Mesendoderm (in vitro differentiated cells): ENCODE results near the gene TTC23.

ENCODE experiments used
- DNase-seq: peaks from one replicate; pipeline ENCODE4 v3.0.0; 2013
- H2AK5ac ChIP-seq: 2 replicates; pipeline ENCODE4 v1.6.1; 2013; ENCODE audit warnings: low read length, inconsistent platforms
- H2BK120ac ChIP-seq: 2 replicates; pipeline ENCODE4 v1.6.1; 2013; ENCODE audit warnings: low read depth, mild to moderate bottlenecking, low read length, moderate library complexity, mixed read lengths
- H2BK15ac ChIP-seq: replicated peaks from 2 replicates; pipeline ENCODE4 v1.6.1; 2013; ENCODE audit warnings: low read depth, mild to moderate bottlenecking, moderate library complexity
- H2BK5ac ChIP-seq: 2 replicates; pipeline ENCODE4 v1.6.1; 2013; ENCODE audit warnings: low read length, inconsistent platforms
- H3K18ac ChIP-seq: 2 replicates; pipeline ENCODE4 v1.6.1; 2013; ENCODE audit warnings: mild to moderate bottlenecking, low read length, mixed read lengths
- H3K23ac ChIP-seq: one replicate; pipeline ENCODE4 v1.6.1; 2013; ENCODE audit warnings: low read length
- H3K27ac ChIP-seq: 2 replicates; pipeline ENCODE4 v1.5.1; 2013; ENCODE audit warnings: low read depth, mild to moderate bottlenecking, inconsistent platforms, low read length, moderate library complexity
- H3K27me3 ChIP-seq: 2 replicates; pipeline ENCODE4 v1.6.1; 2013; ENCODE audit warnings: low read length, control low read depth, mild to moderate bottlenecking, inconsistent platforms; ENCODE audit not compliant: insufficient read depth, poor library complexity
- H3K36me3 ChIP-seq: 2 replicates; pipeline ENCODE4 v1.6.1; 2013; ENCODE audit warnings: low read length, inconsistent platforms; ENCODE audit not compliant: control insufficient read depth, insufficient read depth
- H3K4ac ChIP-seq: one replicate; pipeline ENCODE4 v1.6.1; 2013; ENCODE audit warnings: low read depth, mild to moderate bottlenecking, low read length, moderate library complexity
- H3K4me1 ChIP-seq: 2 replicates; pipeline ENCODE4 v1.6.1; 2013; ENCODE audit warnings: low read depth, low read length, inconsistent platforms; ENCODE audit not compliant: control insufficient read depth
- H3K4me2 ChIP-seq: 2 replicates; pipeline ENCODE4 v1.6.1; 2013; ENCODE audit warnings: low read length
- H3K4me3 ChIP-seq: 2 replicates; pipeline ENCODE4 v1.5.1; 2013; ENCODE audit warnings: mild to moderate bottlenecking, low read length
- H3K56ac ChIP-seq: one replicate; pipeline ENCODE4 v1.6.1; 2013; ENCODE audit warnings: low read length
- H3K79me1 ChIP-seq: 2 replicates; pipeline ENCODE4 v1.6.1; 2013; ENCODE audit warnings: low read length, inconsistent platforms
- H3K79me2 ChIP-seq: 2 replicates; pipeline ENCODE4 v1.6.1; 2013; ENCODE audit warnings: mild to moderate bottlenecking, low read length; ENCODE audit not compliant: control insufficient read depth, insufficient read depth
- H3K9ac ChIP-seq: 2 replicates; pipeline ENCODE4 v1.6.1; 2013; ENCODE audit warnings: low read length, inconsistent platforms
- H4K5ac ChIP-seq: one replicate; pipeline ENCODE4 v1.6.1; 2013; ENCODE audit warnings: low read length
- H4K8ac ChIP-seq: one replicate; pipeline ENCODE4 v1.6.1; 2013; ENCODE audit warnings: low read depth, mild to moderate bottlenecking, control low read depth, low read length, moderate library complexity
- WGBS: extraction: QIAGEN DNeasy Blood & Tissue Kit; methylation state at CpG from one replicate; pipeline ENCODE4 v1.1.7; 2013; ENCODE audit warnings: low lambda C conversion rate, missing lambda C conversion rate; ENCODE audit not compliant: insufficient coverage; ENCODE audit errors: extremely low coverage; 5-methylcytosine and 5-hydroxymethylcytosine counted together

The TTC23 gene

GRCh38 chr15:99090011-99090699 is 159.2 kb downstream of the TTC23 start:
- Histone ChIP-seq H3K79me1 (no peaks in the 10 kb centered on the region), H3K27me3 (no peaks in the 10 kb centered on the region), H2AK5ac (no peak overlapping the region), H3K18ac (no peak overlapping the region), H4K8ac (no peak overlapping the region), H3K4me3 (no peak overlapping the region), H2BK15ac (no peak overlapping the region), H2BK120ac (no peak overlapping the region), H3K36me3 (no peaks in the 10 kb centered on the region), H3K9ac (no peak overlapping the region), H3K4me2 (no peak overlapping the region), H3K23ac (no peak overlapping the region), H3K56ac (no peak overlapping the region), H4K5ac (no peak overlapping the region), H3K79me2 (no peaks in the 10 kb centered on the region), H3K27ac (no peak overlapping the region), H3K4ac (no peak overlapping the region), H3K4me1 (no peaks in the 10 kb centered on the region), H2BK5ac (no peak overlapping the region)
- no CpG with 5 or more reads among the region's 3 CpGs for WGBS
- no peak for DNase-seq

- Histone ChIP-seq H3K18ac (no peak overlapping the region), H3K4me3 (no peak overlapping the region), H4K5ac (no peak overlapping the region), H3K9ac (no peak overlapping the region), H2BK15ac (no peak overlapping the region), H4K8ac (no peak overlapping the region), H3K56ac (no peak overlapping the region), H3K4me2 (no peak overlapping the region), H3K4me1 (no peaks in the 10 kb centered on the region), H3K4ac (no peak overlapping the region), H3K79me2 (no peaks in the 10 kb centered on the region), H3K79me1 (no peaks in the 10 kb centered on the region), H2AK5ac (no peak overlapping the region), H3K23ac (no peak overlapping the region), H2BK5ac (no peak overlapping the region), H3K36me3 (no peaks in the 10 kb centered on the region), H3K27me3 (no peaks in the 10 kb centered on the region), H3K27ac (no peak overlapping the region), H2BK120ac (no peak overlapping the region)
- WGBS = no CpG with 5 or more reads among the region's 11 CpGs
- no peak for DNase-seq
Measured at GRCh38 chr15:99087405-99087943, 161.9 kb downstream of the TTC23 start.

GRCh38 chr15:99086327-99086667 is 163.1 kb downstream of the TTC23 start:
- Histone ChIP-seq H3K36me3 (no peaks in the 10 kb centered on the region), H2BK15ac (no peak overlapping the region), H4K8ac (no peak overlapping the region), H4K5ac (no peak overlapping the region), H3K27ac (no peak overlapping the region), H2AK5ac (no peak overlapping the region), H3K56ac (no peak overlapping the region), H3K4ac (no peak overlapping the region), H2BK5ac (no peak overlapping the region), H3K4me2 (no peak overlapping the region), H3K4me1 (no peaks in the 10 kb centered on the region), H2BK120ac (no peak overlapping the region), H3K9ac (no peak overlapping the region), H3K79me1 (no peaks in the 10 kb centered on the region), H3K27me3 (no peaks in the 10 kb centered on the region), H3K4me3 (no peak overlapping the region), H3K18ac (no peak overlapping the region), H3K23ac (no peak overlapping the region), H3K79me2 (no peaks in the 10 kb centered on the region)
- no CpG with 5 or more reads among the region's 2 CpGs for WGBS
- no peak for DNase-seq
